Measurements from ENCODE around the gene RABL2A.
"Not testable (repeated sequence)": the region's sequence is repeated elsewhere in the genome, so short reads cannot be mapped to it uniquely, and the experiment has no call there.

The RABL2A gene

GRCh38 chr2:113606036-113606435, 21.0 kb upstream of the RABL2A start:
- DNase-seq (ENCODE audit: extremely low read depth in 1 of 2, low read depth in 1 of 2) = not testable (repeated sequence)

GRCh38 chr2:113609822-113610221, 17.2 kb upstream of the RABL2A start:
- not testable (repeated sequence) for DNase-seq (ENCODE audit: extremely low read depth in 1 of 2, low read depth in 1 of 2)

GRCh38 chr2:113621002-113621401, 6.1 kb upstream of the RABL2A start:
- DNase-seq (ENCODE audit: extremely low read depth in 1 of 2, low read depth in 1 of 2) = not testable (repeated sequence)

- DNase-seq (ENCODE audit: extremely low read depth in 1 of 2, low read depth in 1 of 2) = not testable (repeated sequence)
Observed at GRCh38 chr2:113625906-113626305, 1.2 kb upstream of the RABL2A start.

- DNase-seq (ENCODE audit: extremely low read depth in 1 of 2, low read depth in 1 of 2) = not testable (repeated sequence)
Observed at GRCh38 chr2:113632849-113633345, 5.8 kb downstream of the RABL2A start.

- not testable (repeated sequence) for DNase-seq (ENCODE audit: extremely low read depth in 1 of 2, low read depth in 1 of 2)
Observed at GRCh38 chr2:113635358-113635757, 8.3 kb downstream of the RABL2A start.

GRCh38 chr2:113636226-113636625, 9.2 kb downstream of the RABL2A start:
- not testable (repeated sequence) for DNase-seq (ENCODE audit: extremely low read depth in 1 of 2, low read depth in 1 of 2)

GRCh38 chr2:113638084-113638483, 11.0 kb downstream of the RABL2A start:
- DNase-seq (ENCODE audit: extremely low read depth in 1 of 2, low read depth in 1 of 2) = not testable (repeated sequence)

- not testable (repeated sequence) for DNase-seq (ENCODE audit: extremely low read depth in 1 of 2, low read depth in 1 of 2)
Observed at GRCh38 chr2:113646217-113646616, 19.2 kb downstream of the RABL2A start.

- not testable (repeated sequence) for DNase-seq (ENCODE audit: extremely low read depth in 1 of 2, low read depth in 1 of 2)
Observed at GRCh38 chr2:113650834-113651815, 24.1 kb downstream of the RABL2A start.

GRCh38 chr2:113652599-113652998, 25.5 kb downstream of the RABL2A start:
- DNase-seq (ENCODE audit: extremely low read depth in 1 of 2, low read depth in 1 of 2) = not testable (repeated sequence)

GRCh38 chr2:113656031-113656624, 29.1 kb downstream of the RABL2A start:
- DNase-seq (ENCODE audit: extremely low read depth in 1 of 2, low read depth in 1 of 2) = not testable (repeated sequence)

- DNase-seq (ENCODE audit: extremely low read depth in 1 of 2, low read depth in 1 of 2) = not testable (repeated sequence)
Observed at GRCh38 chr2:113657735-113658134, 30.7 kb downstream of the RABL2A start.

GRCh38 chr2:113663285-113664060, 36.4 kb downstream of the RABL2A start:
- DNase-seq (ENCODE audit: extremely low read depth in 1 of 2, low read depth in 1 of 2) = not testable (repeated sequence)

- not testable (repeated sequence) for DNase-seq (ENCODE audit: extremely low read depth in 1 of 2, low read depth in 1 of 2)
Observed at GRCh38 chr2:113664761-113665533, 37.9 kb downstream of the RABL2A start.

- DNase-seq (ENCODE audit: extremely low read depth in 1 of 2, low read depth in 1 of 2) = not testable (repeated sequence)
Observed at GRCh38 chr2:113669013-113669412, 41.9 kb downstream of the RABL2A start.

GRCh38 chr2:113672326-113672932, 45.4 kb downstream of the RABL2A start:
- DNase-seq (ENCODE audit: extremely low read depth in 1 of 2, low read depth in 1 of 2) = no peak

GRCh38 chr2:113675875-113676274, 48.8 kb downstream of the RABL2A start:
- DNase-seq (ENCODE audit: extremely low read depth in 1 of 2, low read depth in 1 of 2) = no peak

GRCh38 chr2:113676623-113677266, 49.7 kb downstream of the RABL2A start:
- no peak for DNase-seq (ENCODE audit: extremely low read depth in 1 of 2, low read depth in 1 of 2)
